HG02870 (cell line): ENCODE measurements around the gene MSANTD4.
"Not testable (repeated sequence)": the region's sequence is repeated elsewhere in the genome, so short reads cannot be mapped to it uniquely, and the experiment has no call there.

Experiments
- ATAC-seq: cut with Tn5 transposase; IDR thresholded peaks from one replicate; pipeline ENCODE4 v1.9.1; 2021; ENCODE audit warnings: mild to moderate bottlenecking, moderate library complexity; ENCODE audit not compliant: unreplicated experiment

The MSANTD4 gene

DNA sequence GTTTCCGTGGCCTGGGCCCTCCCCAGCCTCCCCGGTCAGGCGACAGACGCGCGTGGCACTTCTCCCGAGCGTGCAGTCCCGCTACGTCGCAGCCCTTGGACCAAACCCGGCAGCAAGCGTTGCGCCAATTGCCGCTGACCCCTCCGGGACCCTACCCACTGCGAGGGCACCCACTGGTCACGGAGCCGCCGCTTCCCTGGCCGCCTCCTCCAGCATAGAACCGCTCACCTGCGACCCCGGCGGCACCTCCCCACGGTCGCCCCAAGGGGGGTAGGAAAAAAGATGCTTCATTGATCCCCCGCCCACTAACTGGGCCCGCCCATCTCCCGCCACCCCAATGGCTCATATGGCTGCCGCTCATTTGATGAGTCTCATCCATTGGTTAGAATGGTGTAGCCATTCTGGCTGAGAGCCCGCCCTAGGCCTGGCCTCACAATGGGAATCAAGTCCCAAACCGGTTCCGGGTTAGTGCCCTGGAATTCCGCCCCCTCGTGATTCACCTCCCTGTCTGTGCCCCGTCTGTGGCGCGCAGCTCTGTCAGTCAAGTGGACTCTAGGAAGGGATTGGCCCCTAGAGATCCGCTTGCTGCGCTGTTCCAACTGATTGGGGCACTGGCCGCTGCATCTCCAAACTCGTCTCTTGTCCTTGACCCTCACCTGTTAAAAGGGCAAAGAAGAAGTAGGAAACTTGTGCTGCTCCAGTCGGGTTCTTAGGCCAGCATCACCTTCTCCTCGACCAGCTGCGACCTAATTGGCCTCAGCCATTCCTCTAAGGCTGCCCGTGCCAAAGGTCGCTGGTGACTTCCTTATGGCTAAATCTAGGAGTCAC, at the start of gene MSANTD4:
TSS of gene MSANTD4 (minus strand) at position 274 of the 828 bp plus-strand sequence. CDS start 11,323 bp downstream, outside the sequence.
- ATAC-seq, result peak; percentile 95

- ATAC-seq, result no peak
These were observed 48.6 kb upstream of the MSANTD4 start for GRCh38 chr11:106070606-106071005.

- peak; percentile 66 for ATAC-seq
These were observed 41.0 kb upstream of the MSANTD4 start for GRCh38 chr11:106063009-106063408.

GRCh38 chr11:106061954-106062949, 40.2 kb upstream of the MSANTD4 start:
- peak; percentile 42 for ATAC-seq

GRCh38 chr11:106061249-106061784, 39.3 kb upstream of the MSANTD4 start:
- no peak for ATAC-seq

DNA sequence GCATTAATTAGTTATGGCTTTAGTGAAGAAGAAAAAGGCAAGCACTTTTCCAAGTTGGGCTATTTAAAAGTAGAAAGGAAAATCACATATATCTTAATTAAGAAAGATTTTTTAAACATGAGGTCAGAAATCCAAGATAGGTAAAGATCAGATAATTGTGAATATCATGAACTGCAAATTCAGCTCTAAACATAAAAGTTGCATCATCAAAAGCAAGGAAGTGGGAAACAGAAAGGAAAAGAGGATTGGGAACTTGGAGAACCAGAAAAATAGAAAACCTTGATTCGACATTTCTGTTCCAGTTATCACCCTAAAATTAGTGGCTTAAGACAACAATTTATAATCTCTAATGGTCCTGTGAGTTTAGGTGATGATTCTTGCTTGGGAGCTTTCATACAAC, 37.6 kb upstream of the MSANTD4 start:
- ATAC-seq, result no peak

GRCh38 chr11:106058377-106058776, 36.3 kb upstream of the MSANTD4 start:
- not testable (repeated sequence) for ATAC-seq

DNA sequence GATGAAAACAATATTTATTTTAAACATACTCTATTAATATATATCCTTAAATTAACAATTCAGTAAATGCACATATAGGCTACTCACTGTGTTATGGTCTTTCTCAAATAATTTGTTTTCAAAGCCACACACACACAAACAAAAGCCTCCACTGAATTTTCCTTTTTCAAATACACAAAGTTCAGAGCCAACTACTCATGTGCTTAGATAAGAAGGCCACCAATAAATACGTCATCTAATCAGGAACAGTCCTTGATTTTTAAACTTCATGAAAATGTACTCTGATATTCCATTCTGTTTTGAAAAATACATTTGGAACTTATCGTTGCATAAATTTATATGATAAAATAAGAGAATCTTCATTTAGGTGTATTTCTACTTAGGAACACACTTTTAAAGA, 29.1 kb upstream of the MSANTD4 start:
- ATAC-seq, result no peak

DNA sequence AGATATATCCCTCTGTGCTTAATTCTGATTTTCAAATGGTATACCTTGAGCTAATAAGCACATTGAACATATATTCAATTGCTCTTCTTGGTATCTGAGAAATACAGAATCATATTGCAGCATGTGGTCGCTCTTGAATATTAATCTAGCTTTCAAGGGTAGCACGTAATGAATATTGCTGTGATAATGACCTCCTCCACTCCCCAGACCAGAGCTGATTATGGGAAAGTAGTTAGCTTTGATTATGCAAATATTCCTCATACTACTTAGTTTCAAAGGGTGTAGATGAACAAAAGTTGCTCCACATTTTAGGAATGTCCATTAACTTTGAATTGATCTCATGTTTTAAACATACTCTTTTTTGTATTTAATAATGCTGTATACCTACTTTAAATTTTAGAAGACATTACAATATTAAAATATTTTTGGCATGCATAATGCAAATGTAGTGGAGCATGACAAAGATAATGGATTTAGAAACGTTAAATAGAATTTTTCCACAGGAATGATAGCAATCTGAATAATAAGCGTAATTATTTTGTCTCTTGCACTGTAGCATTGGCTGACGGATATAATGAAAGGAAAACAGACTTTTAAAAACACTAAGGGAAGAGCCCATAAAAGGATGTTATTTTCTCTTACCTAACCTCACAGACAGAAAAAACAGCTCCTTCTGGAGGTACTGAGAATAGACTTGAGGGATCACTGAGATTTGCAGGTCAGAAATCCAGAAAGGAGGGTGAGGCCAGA, 27.9 kb upstream of the MSANTD4 start:
- no peak for ATAC-seq

DNA sequence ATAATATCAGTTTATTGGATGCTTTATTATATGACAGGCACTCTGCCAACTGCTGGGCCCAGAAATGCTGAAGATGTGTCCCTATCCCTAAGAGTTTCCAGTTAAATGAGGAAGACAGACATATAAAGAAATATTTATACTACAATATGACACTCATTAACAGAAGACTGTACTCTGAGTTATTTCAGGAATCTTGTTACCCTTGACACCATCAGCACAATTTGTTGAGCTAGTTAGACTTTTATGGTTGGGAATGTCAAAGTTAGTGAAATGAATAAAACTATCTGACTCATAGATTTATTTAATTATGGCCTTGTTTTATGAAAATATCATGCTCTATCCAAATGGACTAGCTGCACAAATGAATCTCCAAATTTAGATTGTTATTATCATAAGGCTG, 25.6 kb upstream of the MSANTD4 start:
- no peak for ATAC-seq

GRCh38 chr11:106043540-106043939, 21.5 kb upstream of the MSANTD4 start:
- ATAC-seq, result no peak

DNA sequence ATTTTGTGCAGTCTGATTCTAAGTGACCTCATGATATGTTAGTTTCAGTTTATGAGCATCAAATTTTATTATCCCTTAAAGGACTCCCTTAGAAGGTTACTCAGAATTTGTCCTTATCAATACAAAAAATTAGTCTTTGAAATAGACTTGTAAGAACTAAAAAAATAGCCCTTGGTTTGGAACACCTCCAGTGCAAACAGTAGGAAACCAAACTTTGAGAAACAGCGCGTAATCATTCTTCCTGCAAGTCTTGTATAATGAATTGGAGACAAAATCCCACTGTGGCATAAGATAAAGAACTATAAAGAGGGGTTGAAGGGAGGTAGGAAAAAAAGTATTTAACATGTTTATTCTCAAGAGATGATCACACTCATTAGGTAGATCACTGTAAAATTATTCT, 10.8 kb upstream of the MSANTD4 start:
- ATAC-seq, result no peak

GRCh38 chr11:106031936-106032335, 9.9 kb upstream of the MSANTD4 start:
- no peak for ATAC-seq

DNA sequence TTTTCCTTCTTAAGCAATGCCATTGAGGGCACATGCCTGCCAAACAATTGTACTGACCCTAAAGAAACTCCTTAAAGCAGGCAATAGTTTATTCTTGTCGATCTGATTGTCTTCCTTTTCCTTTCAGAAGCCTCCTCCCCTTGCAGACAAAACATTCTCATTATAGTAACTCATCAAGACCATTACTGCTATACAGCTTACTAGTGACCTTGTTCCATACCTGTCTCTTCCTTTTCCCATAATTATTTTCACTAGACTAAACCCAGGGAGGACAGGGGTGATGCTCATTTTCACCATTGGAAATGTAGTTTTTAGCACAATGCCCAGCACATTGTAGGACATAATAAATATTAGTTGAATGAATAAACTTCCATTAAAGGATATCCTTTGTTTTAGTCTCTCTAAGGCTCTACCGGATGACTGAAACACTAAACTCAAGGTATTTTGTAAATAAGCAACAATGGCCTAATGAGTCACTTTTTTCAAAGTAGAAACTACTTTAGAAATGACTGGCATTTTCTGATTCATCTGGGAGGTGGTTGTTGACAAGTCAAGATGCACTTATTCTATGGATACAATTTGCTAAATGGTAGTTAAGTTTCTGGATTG, 9.3 kb upstream of the MSANTD4 start:
- peak; percentile 51 for ATAC-seq

DNA sequence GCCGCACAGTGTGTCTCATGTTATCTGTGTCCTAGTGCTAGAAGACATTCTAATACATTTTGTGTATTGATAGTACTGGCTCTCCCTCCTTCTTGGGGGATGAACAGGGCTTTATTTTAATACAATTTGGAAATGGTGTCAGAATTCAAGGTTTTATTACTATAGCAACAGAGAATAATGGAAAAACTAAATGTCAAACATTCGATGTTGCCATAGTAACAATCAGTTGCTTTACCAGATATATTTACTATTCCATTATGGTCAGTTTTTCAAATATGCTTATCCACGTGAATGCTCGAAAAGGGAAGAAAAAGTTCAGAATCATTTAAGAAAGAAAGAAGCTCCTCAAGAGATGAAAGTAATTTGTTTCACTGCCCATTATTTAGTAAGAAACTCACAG, 8.6 kb upstream of the MSANTD4 start:
- no peak for ATAC-seq

GRCh38 chr11:106022795-106023275, 795 bp upstream of the MSANTD4 start:
- no peak for ATAC-seq

DNA sequence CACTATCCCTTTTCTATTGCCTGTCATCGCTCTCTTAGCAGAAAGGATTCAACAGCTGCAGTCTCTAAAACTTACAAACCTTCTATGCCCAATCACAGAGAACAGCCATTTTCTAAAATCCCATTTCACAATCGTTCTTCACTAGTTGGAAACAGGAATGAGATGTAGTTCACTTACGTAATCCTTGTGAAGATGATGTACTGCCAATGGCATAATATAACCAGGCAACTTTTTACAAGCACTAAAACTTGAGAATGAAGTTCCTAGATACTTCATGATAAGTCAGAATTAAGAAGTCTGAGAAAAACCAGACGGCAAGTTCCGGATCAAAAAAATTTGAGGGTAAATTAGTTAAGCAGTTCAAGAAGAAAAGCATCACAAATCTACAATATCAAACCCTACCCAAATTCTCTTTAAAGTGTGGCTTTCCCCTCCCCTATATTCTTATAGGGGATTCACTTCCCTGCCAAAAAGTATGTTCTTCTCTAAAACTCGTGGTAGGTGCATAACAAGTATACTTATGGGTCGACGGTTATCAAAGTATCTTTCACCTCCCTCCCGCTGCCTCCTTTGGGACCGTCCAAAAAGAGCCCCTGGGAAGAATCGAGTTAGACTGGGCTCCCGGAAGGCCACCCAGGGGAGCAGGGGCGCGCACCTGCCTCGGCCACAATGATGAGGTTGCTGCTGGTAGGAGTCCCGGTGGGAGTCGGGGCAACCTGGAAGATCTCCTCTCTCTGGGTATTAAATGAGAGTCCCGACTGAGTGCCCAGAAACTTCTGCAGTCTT, 666 bp downstream of the MSANTD4 start:
- ATAC-seq, result peak; percentile 6

- ATAC-seq, result no peak
These were observed 4.9 kb downstream of the MSANTD4 start for GRCh38 chr11:106017093-106017492.

- no peak for ATAC-seq
These were observed 7.0 kb downstream of the MSANTD4 start for GRCh38 chr11:106015066-106015465.
